Keratinocyte (primary cell): ENCODE data around the gene JAG2. TPM values are rescaled to one million over a fixed set of nuclear protein-coding genes. Genes with fewer than 3 reads are reported as not detected.

Experiments used
- DNase-seq: peaks from one replicate; pipeline ENCODE4 v3.0.0-alpha.2; 2011; ENCODE audit warnings: low read depth, missing footprints, low spot score
- FAIRE-seq: peaks from 2 replicates; lab custom pipeline; 2011; peaks lifted over from hg19 to GRCh38; lab: Jason Lieb, UNC
- H2AFZ ChIP-seq: 2 replicates; pipeline ENCODE4 v1.6.0; 2012; ENCODE audit warnings: low read length, control low read depth, inconsistent platforms; ENCODE audit not compliant: control insufficient read depth
- H3K27ac ChIP-seq: 2 replicates; pipeline ENCODE4 v1.5.1; 2011; ENCODE audit warnings: low read length; ENCODE audit not compliant: control insufficient read depth, insufficient read depth
- H3K27me3 ChIP-seq: 3 replicates; pipeline ENCODE4 v1.6.0; 2011; ENCODE audit warnings: low read length; ENCODE audit not compliant: control insufficient read depth, insufficient read depth; ENCODE audit errors: extremely low read depth
- H3K36me3 ChIP-seq, 2 experiments: 2 replicates in 1 of 2; 3 replicates in 1 of 2; pipeline ENCODE4 v1.5.1; 2011; ENCODE audit warnings: low read length in 2 of 2, mild to moderate bottlenecking in 1 of 2; ENCODE audit not compliant: control insufficient read depth in 2 of 2, insufficient read depth in 2 of 2; ENCODE audit errors: extremely low read depth in 1 of 2
- H3K4me1 ChIP-seq: 3 replicates; pipeline ENCODE4 v1.5.1; 2011; ENCODE audit warnings: low read length; ENCODE audit not compliant: control insufficient read depth, insufficient read depth; ENCODE audit errors: extremely low read depth
- H3K4me2 ChIP-seq: 3 replicates; pipeline ENCODE4 v1.6.0; 2011; ENCODE audit warnings: low read depth, low read length; ENCODE audit not compliant: control insufficient read depth, insufficient read depth; ENCODE audit errors: extremely low read depth
- H3K4me3 ChIP-seq, 3 experiments: fragments of 200-600 bp in 1 of 3; sonication (generic) in 1 of 3; 2 replicates in 2 of 3; 3 replicates in 1 of 3; pipeline ENCODE4 v1.5.1; 2011 to 2016; ENCODE audit warnings: low read length in 3 of 3, mild to moderate bottlenecking in 3 of 3, control low read depth in 2 of 3, inconsistent platforms in 1 of 3, low read depth in 1 of 3, mixed read lengths in 1 of 3, mixed run types in 1 of 3, moderate library complexity in 1 of 3; ENCODE audit not compliant: control insufficient read depth in 2 of 3, insufficient read depth in 2 of 3; ENCODE audit errors: extremely low read depth in 1 of 3
- H3K79me2 ChIP-seq: 2 replicates; pipeline ENCODE4 v1.6.0; 2012; ENCODE audit warnings: low read length; ENCODE audit not compliant: control insufficient read depth, insufficient read depth
- H3K9ac ChIP-seq: 3 replicates; pipeline ENCODE4 v1.6.0; 2011; ENCODE audit warnings: low read length; ENCODE audit not compliant: control insufficient read depth, insufficient read depth; ENCODE audit errors: extremely low read depth
- H3K9me1 ChIP-seq: 3 replicates; pipeline ENCODE4 v1.6.0; 2011; ENCODE audit warnings: low read length; ENCODE audit not compliant: control insufficient read depth, insufficient read depth; ENCODE audit errors: extremely low read depth
- H3K9me3 ChIP-seq: 2 replicates; pipeline ENCODE4 v1.5.1; 2012; ENCODE audit warnings: low read depth, low read length; ENCODE audit not compliant: control insufficient read depth
- H4K20me1 ChIP-seq: 3 replicates; pipeline ENCODE4 v1.6.0; 2011; ENCODE audit warnings: low read length; ENCODE audit not compliant: control insufficient read depth, insufficient read depth; ENCODE audit errors: extremely low read depth
- CTCF ChIP-seq, 3 experiments: IDR thresholded peaks in 1 of 3; conservative IDR thresholded peaks in 1 of 3; optimal IDR thresholded peaks in 1 of 3; 2 replicates in 2 of 3; 3 replicates in 1 of 3; pipeline versions ENCODE3 to v1.5.1; 2011; ENCODE audit warnings: low read length in 3 of 3, mild to moderate bottlenecking in 3 of 3, moderate library complexity in 2 of 3, control low read depth in 1 of 3, inconsistent platforms in 1 of 3; ENCODE audit not compliant: insufficient read depth in 2 of 3; ENCODE audit errors: extremely low read depth in 1 of 3
- EZH2 ChIP-seq: IDR thresholded peaks from one replicate; pipeline ENCODE4 v1.6.1; 2012; ENCODE audit warnings: inconsistent platforms, mild to moderate bottlenecking, low read length, moderate library complexity
- dilution Hi-C: fragments of 300-500 bp; cut with MboI; formaldehyde crosslinking; loops from one replicate; pipeline ENCODE4 v1.7.0; 2020; ENCODE audit warnings: low sequenced_read_pairs; ENCODE audit not compliant: extremely low pct_ligation_motif_present
- polyA plus RNA-seq, 5 experiments: library from polyadenylated mRNA; depleted of rRNA in 3 of 5; stranded (reverse) in 3 of 5; stranded (forward) in 1 of 5; unstranded in 1 of 5; fragments of >200 nt; gene quantifications; 1 replicate in 1 of 5; 2 replicates in 3 of 5; 3 replicates in 1 of 5; pipeline versions ENCODE4 v1.2.1 to v1.2.3, GENCODE V29; 2011 to 2012; ENCODE audit warnings: missing spikeins in 2 of 5, low read depth in 1 of 5, low replicate concordance in 1 of 5

The JAG2 gene
- polyA plus RNA-seq, 1 donor (not counting 4 experiments of a cell fraction or from before 2014, with no cell fraction given): 28.3 TPM

- Histone ChIP-seq H3K27ac (no peak overlapping the region), H3K9me1 (no peaks in the 10 kb centered on the region), H3K4me1 (peaks cover 9% of the 10 kb centered on the region), H4K20me1 (no peaks in the 10 kb centered on the region), H3K9ac (no peak overlapping the region), H3K79me2 (no peaks in the 10 kb centered on the region), H3K9me3 (no peaks in the 10 kb centered on the region), H3K36me3 (no peaks in the 10 kb centered on the region), H2AFZ (no peak overlapping the region), H3K27me3 (peaks cover 32% of the 10 kb centered on the region), H3K4me3 (no peak overlapping the region), H3K4me2 (no peak overlapping the region)
- TF ChIP-seq EZH2 (no peak), CTCF (optimal IDR thresholded peaks at IDR 0.05 in 1 of 3, IDR thresholded peaks at IDR 0.05 in 1 of 3, conservative IDR thresholded peaks at IDR 0.05 in 1 of 3; ENCODE audit: extremely low read depth in 1 of 3, insufficient read depth in 2 of 3, low read length in 3 of 3) (peak in 1 of 3 experiments; percentile 24)
- DNase-seq: no peak
- dilution Hi-C loops: no loop called here
- FAIRE-seq: no peak
Measured at GRCh38 chr14:105200074-105200473, 31.5 kb upstream of the JAG2 start.

GRCh38 chr14:105199093-105199492, 30.5 kb upstream of the JAG2 start:
- dilution Hi-C loops: no loop called here
- Histone ChIP-seq H2AFZ (no peak overlapping the region), H3K9me1 (no peaks in the 10 kb centered on the region), H3K4me3 (no peak overlapping the region), H3K27ac (no peak overlapping the region), H3K36me3 (no peaks in the 10 kb centered on the region), H3K79me2 (no peaks in the 10 kb centered on the region), H3K4me2 (no peak overlapping the region), H3K27me3 (peaks cover 42% of the 10 kb centered on the region), H3K9me3 (no peaks in the 10 kb centered on the region), H4K20me1 (no peaks in the 10 kb centered on the region), H3K4me1 (no peaks in the 10 kb centered on the region), H3K9ac (no peak overlapping the region)
- DNase-seq: no peak
- no peak for FAIRE-seq
- TF ChIP-seq CTCF (optimal IDR thresholded peaks at IDR 0.05 in 1 of 3, IDR thresholded peaks at IDR 0.05 in 1 of 3, conservative IDR thresholded peaks at IDR 0.05 in 1 of 3; ENCODE audit: extremely low read depth in 1 of 3, insufficient read depth in 2 of 3, low read length in 3 of 3): no peak
- no peak for TF ChIP-seq EZH2
